Duodenal mucosa (tissue), 2 donors: Measurements from ENCODE around the gene SLC26A11.

Experiments used
- H3K27ac ChIP-seq: one replicate; pipeline ENCODE4 v1.7.0; 2013; ENCODE audit warnings: low read depth, low read length
- H3K27me3 ChIP-seq, 2 donors: one replicate each; pipeline ENCODE4 v1.7.0; 2013; ENCODE audit warnings: low read length in 2 of 2, control low read depth in 1 of 2; ENCODE audit not compliant: insufficient read depth in 2 of 2, control insufficient read depth in 1 of 2
- H3K36me3 ChIP-seq, 2 donors: one replicate each; pipeline ENCODE4 v1.7.0; 2013; ENCODE audit warnings: low read length in 2 of 2, control low read depth in 1 of 2; ENCODE audit not compliant: insufficient read depth in 2 of 2, control insufficient read depth in 1 of 2
- H3K4me1 ChIP-seq, 2 donors: one replicate each; pipeline ENCODE4 v1.7.0; 2013; ENCODE audit warnings: low read length in 2 of 2, control low read depth in 1 of 2; ENCODE audit not compliant: insufficient read depth in 2 of 2, control insufficient read depth in 1 of 2
- H3K4me3 ChIP-seq, 2 donors: one replicate each; pipeline ENCODE4 v1.7.0; 2013; ENCODE audit warnings: low read length in 2 of 2, low read depth in 1 of 2
- H3K9ac ChIP-seq, 2 donors: one replicate each; pipeline ENCODE4 v1.7.0; 2013; ENCODE audit warnings: low read length in 2 of 2, low read depth in 1 of 2
- H3K9me3 ChIP-seq, 2 donors: one replicate each; pipeline ENCODE4 v1.7.0; 2013; ENCODE audit warnings: low read length in 2 of 2, control low read depth in 1 of 2; ENCODE audit not compliant: control insufficient read depth in 1 of 2

SLC26A11 gene

GRCh38 chr17:80209765-80210164 is 10.5 kb upstream of the SLC26A11 start:
- Histone ChIP-seq H3K9ac (no peak overlapping the region), H3K27ac (no peak overlapping the region), H3K36me3 (peaks cover 25 to 57% of the 10 kb centered on the region in 2 donors), H3K27me3 (no peaks in the 10 kb centered on the region), H3K9me3 (no peaks in the 10 kb centered on the region), H3K4me3 (no peak overlapping the region), H3K4me1 (no peaks in the 10 kb centered on the region)

DNA sequence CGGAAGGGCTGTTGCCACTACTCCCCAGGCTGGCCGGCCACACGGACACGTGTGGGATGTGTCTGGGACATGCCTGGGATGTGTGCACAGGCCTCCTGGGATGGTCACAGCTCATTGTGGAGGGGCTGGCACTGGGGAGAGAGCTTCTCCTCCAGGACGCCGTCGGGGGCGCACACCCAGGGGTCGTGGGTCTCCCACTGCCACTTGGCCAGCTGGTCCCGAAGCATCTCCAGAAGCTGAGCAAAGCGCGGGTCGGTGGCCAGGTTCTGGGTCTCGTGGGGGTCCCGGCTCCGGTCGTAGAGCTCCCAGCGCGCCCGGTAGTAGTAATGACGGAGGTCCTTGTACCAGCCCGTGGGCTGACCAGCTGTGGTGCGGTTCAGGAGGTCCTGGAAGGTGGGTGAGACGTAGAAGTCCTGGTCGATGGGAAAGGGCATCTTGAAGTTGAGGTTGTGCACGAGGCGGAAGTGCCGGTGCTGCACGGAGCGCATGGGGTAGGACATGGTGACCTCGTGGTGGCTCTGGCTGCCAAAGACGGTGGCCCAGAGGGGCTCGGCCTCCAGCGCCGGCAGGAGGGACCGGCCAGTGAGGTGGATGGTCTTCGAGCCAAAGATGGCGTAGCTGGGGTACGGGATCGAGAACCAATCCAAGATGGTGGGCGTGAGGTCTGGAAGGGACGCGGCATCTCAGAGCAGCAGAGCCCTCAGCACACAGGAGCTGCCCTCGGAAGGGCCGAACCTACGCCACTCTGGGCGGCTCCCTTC is 9.7 kb upstream of the SLC26A11 start:
- no peaks in the 10 kb centered on the region for H3K9me3 ChIP-seq
- no peaks in the 10 kb centered on the region for H3K4me1 ChIP-seq
- no peak overlapping the region for H3K27ac ChIP-seq
- H3K9ac ChIP-seq: no peak overlapping the region
- no peak overlapping the region for H3K4me3 ChIP-seq
- H3K36me3 ChIP-seq: peaks cover 25 to 63% of the 10 kb centered on the region in 2 donors
- H3K27me3 ChIP-seq: no peaks in the 10 kb centered on the region

DNA sequence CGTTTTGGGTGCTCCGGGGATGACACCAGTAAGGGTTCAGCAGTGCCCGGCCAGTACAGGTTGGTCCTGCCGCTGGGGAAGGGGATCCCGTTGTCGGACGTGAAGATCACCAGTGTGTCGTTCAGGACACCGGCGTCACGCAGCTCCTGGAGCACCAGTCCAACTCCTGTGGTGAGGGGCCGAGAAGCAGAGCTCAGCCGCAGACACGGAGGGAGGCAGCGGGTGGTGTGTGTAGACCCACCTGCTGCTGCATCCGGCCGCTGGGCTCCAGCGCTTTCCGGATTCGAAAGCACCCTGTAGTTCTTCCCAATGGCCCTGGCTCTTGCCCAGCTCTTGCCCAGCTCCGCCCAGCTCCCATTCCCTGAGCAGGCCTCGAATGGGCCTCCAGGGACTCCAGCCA is 8.1 kb upstream of the SLC26A11 start:
- Histone ChIP-seq H3K36me3 (peaks cover 25 to 68% of the 10 kb centered on the region in 2 donors), H3K4me3 (no peak overlapping the region), H3K27ac (no peak overlapping the region), H3K27me3 (no peaks in the 10 kb centered on the region), H3K9me3 (no peaks in the 10 kb centered on the region), H3K4me1 (no peaks in the 10 kb centered on the region), H3K9ac (no peak overlapping the region)

GRCh38 chr17:80212511-80212910 is 7.7 kb upstream of the SLC26A11 start:
- peaks cover 0 to under 1% of the 10 kb centered on the region in 2 donors for H3K4me1 ChIP-seq
- peaks cover 25 to 72% of the 10 kb centered on the region in 2 donors for H3K36me3 ChIP-seq
- no peak overlapping the region for H3K4me3 ChIP-seq
- no peaks in the 10 kb centered on the region for H3K27me3 ChIP-seq
- H3K9ac ChIP-seq: no peak overlapping the region
- no peaks in the 10 kb centered on the region for H3K9me3 ChIP-seq
- no peak overlapping the region for H3K27ac ChIP-seq

DNA sequence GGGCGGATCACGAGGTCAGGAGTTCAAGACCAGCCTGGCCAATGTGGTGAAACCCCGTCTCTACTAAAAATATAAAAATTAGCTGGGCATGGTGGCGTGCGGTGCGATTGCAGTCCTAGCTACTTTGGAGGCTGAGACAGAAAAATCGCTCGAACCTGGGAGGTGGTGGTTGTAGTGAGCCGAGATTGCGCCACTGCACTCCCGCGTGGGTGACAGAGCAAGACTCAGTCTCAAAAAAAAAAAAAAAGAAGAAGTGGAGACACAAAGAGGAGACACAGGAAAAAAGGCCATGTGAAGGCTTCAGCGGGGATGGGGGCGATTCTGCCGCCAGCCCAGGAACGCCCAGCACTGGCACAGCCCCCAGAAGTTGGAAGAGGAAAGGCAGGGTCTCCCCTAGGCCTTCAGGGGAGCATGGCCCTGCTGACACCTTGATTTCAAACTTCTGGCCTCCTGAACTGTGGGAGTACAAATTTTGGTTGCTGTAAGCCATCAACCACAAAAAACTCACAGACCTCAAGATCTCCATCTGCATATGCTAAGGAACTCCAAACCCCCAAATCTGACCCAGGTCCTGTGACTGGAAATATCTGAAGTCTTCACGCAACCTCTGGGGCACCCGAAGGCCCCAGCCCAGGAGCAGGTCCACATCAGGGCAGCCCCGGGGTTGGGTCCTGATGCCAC is 7.1 kb upstream of the SLC26A11 start:
- Histone ChIP-seq H3K27me3 (no peaks in the 10 kb centered on the region), H3K9me3 (no peaks in the 10 kb centered on the region), H3K36me3 (peaks cover 25 to 73% of the 10 kb centered on the region in 2 donors), H3K27ac (no peak overlapping the region), H3K9ac (no peak overlapping the region), H3K4me1 (peaks cover 0 to 7% of the 10 kb centered on the region in 2 donors), H3K4me3 (no peak overlapping the region)

- Histone ChIP-seq H3K27ac (no peak overlapping the region), H3K9ac (no peak overlapping the region), H3K36me3 (peaks cover 20 to 72% of the 10 kb centered on the region in 2 donors), H3K9me3 (no peaks in the 10 kb centered on the region), H3K4me3 (no peak overlapping the region), H3K27me3 (no peaks in the 10 kb centered on the region), H3K4me1 (peaks cover 0 to 12% of the 10 kb centered on the region in 2 donors)
Measured at GRCh38 chr17:80213643-80213975, 6.6 kb upstream of the SLC26A11 start.

DNA sequence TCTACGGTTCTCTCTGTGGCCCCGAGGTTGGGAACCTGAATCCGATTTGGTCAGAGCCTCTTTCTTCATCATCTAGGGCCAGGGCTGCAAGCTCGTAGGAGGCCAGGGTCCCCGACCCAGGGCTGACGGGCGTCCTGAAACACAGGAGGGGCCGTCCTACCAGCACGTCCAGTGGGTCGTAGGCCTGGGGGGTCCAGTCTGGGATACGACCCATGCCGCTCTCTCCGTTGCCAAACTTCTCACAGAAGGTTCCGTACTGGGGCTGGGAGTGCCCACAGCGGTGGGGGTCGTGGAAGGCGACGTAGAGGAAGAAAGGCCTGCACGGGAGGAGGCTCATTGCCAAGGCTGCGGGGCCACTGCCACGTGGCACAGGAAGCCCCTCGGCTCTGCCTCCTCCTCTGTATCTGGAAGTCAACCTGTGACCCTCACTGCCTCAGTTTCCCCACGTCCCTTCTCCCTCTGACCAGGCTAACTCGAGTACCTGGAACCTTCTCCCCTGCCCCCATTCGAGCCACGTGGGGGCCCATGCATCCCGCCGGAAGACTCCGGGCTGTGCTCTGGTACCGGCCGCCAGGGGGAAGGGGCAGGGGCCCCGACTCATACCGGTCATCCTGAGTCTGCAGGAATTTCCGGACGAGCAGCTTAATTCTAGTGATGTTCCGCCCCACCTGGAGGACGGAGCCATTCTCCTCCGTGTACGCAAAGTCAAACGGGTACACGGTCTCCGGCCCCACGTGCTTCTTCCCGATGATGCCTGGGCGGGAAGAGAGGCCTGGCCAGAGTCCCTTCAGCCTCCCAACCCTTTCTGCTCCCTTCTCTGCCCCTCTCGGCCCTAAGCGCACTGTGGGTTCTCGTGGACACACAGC is 6.0 kb upstream of the SLC26A11 start:
- Histone ChIP-seq H3K9ac (no peak overlapping the region), H3K36me3 (peaks cover 19 to 66% of the 10 kb centered on the region in 2 donors), H3K4me1 (peaks cover 2 to 18% of the 10 kb centered on the region in 2 donors), H3K27ac (no peak overlapping the region), H3K9me3 (no peaks in the 10 kb centered on the region), H3K4me3 (no peak overlapping the region), H3K27me3 (no peaks in the 10 kb centered on the region)

- no peaks in the 10 kb centered on the region for H3K27me3 ChIP-seq
Measured at GRCh38 chr17:80214878-80215210, 5.4 kb upstream of the SLC26A11 start.

DNA sequence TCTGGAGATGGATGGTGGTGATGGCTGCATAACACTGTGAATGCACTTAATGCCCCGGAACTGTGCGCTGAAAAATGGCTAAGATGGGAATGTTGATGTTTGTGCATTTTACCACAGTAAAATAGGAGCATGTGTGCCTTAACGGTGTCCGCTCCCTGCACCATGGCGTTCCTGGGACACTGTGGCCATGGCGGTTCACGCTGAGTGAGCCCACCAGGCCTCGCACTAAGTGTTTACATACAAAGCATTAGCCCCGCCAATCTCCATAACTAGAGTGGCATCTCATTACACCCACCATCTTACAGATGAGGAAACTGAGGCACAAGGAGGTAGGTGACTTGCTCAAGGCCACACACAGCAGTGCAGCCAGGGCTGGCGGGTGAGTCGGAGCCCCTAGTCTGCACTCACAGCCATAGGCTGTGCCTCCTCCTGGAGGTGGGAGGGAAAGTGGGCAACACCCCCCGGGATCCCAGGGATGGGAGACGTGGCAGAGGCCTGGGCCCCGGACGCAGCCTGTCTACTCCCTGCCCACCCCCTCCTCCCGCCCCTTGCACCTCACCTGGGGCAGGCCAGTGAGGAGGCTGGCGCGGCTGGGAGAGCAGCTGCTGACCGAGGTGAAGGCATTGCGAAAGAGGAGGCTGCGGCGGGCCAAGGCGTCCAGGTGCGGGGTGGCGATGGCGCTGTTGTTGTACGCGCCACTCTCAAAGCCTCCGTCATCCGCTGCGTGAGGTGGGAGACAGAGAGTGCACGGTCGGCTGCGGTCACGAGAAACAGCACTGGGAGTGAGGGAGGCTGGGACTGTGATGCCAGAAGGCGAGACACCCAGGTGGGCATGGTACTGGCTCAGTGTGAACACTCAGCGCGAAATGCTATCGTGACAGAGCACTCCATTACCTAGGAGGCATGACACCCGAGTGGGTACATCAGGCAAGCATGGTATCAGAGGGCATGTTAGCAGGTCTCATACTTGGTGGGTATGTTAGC is 3.5 kb upstream of the SLC26A11 start:
- H3K9me3 ChIP-seq: no peaks in the 10 kb centered on the region
- peaks cover 4 to 32% of the 10 kb centered on the region in 2 donors for H3K4me1 ChIP-seq
- H3K9ac ChIP-seq: no peak overlapping the region
- peaks cover 3 to 41% of the 10 kb centered on the region in 2 donors for H3K36me3 ChIP-seq
- no peaks in the 10 kb centered on the region for H3K27me3 ChIP-seq
- no peak overlapping the region for H3K4me3 ChIP-seq
- no peak overlapping the region for H3K27ac ChIP-seq

More at GRCh38 chr17:80214878-80215210, 5.4 kb upstream of the SLC26A11 start:
- Histone ChIP-seq H3K9me3 (no peaks in the 10 kb centered on the region), H3K4me1 (peaks cover 4 to 24% of the 10 kb centered on the region in 2 donors), H3K36me3 (peaks cover 19 to 60% of the 10 kb centered on the region in 2 donors), H3K9ac (no peak overlapping the region), H3K27ac (no peak overlapping the region), H3K4me3 (no peak overlapping the region)
